GM19023 (cell line): Measurements from ENCODE around the gene TMEM270.
"Not testable (repeated sequence)": the region's sequence is repeated elsewhere in the genome, so short reads cannot be mapped to it uniquely, and the experiment has no call there.

Source experiments
- ATAC-seq: cut with Tn5 transposase; IDR thresholded peaks from one replicate; pipeline ENCODE4 v1.9.1; 2021; ENCODE audit warnings: mild to moderate bottlenecking, moderate library complexity; ENCODE audit not compliant: unreplicated experiment

The TMEM270 gene

DNA sequence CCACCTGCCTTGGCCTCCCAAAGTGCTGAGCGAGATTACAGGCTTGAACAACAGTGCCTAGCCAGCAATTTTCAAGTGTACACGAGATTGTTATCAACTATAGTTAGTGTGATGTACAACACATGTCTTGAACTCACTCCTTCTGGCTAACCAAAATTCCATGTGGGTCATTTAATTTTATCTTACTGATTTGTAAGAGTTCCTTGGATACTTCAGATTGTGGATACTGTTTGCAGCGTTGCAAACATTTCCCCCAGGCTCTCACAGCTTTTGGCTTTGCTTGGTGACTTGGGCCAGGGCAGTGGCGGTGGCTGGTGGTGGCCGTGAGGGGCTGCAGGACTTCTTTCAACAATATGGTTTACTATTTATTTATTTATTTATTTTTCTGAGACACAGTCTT lies 8.5 kb upstream of the TMEM270 start:
- ATAC-seq = no peak

DNA sequence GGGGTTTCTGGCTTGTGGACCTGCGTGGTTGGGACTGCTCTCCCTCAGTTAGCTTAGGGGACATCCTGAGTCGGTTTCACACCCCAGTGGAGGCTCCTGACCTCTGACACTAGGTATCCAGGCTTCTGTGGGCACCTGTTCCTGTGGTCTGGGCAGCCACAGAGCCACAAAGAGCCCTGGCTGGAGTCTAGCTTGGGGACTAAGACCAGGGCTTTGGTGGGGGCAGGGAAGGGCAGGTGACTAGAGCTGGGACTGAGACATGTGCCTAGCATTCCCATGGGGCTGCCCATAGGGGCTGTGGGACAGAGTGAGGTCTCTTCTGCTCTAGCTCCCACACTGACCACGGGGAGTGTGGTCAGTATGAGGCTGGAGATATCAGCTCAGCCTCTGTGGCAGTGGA lies 4.0 kb upstream of the TMEM270 start:
- no peak for ATAC-seq

DNA sequence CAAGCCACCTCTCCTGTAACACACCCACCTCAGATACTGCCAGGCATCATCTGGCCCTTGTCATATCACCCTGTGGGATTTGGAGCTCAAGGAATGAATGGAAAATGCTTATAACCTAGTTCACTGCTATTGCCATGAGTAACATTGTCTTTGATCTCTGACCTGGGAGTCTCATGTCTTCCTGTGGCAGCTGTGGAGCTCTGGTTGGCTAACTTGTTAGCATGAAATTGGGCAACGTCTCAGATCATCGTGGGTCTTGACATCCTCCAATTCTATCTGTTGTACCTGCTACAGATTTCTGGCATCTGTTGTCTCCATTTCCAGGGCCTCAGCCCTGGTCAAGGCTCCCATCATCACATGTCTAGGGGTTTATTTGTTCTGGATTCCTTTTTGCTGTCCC lies 2.2 kb upstream of the TMEM270 start:
- ATAC-seq = no peak

DNA sequence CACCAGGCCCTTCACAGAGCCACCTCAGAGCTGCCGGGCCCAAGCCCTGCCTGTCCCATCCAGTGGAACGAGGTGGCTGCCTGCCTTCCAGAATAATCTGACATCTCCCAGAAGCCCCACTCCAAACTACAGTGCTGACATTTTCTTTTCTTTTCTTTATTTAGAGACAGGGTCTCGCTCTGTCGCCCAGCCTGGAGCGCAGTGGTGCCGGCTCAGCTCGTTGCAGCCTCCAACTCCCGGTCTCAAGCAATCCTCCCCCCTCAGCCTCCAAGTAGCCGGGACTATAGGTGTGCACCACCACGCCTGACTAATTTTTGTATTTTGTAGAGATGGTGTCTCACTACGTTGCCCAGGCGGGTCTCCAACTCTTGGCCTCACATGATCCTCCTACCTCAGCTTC lies 346 bp downstream of the TMEM270 start:
- no peak for ATAC-seq

DNA sequence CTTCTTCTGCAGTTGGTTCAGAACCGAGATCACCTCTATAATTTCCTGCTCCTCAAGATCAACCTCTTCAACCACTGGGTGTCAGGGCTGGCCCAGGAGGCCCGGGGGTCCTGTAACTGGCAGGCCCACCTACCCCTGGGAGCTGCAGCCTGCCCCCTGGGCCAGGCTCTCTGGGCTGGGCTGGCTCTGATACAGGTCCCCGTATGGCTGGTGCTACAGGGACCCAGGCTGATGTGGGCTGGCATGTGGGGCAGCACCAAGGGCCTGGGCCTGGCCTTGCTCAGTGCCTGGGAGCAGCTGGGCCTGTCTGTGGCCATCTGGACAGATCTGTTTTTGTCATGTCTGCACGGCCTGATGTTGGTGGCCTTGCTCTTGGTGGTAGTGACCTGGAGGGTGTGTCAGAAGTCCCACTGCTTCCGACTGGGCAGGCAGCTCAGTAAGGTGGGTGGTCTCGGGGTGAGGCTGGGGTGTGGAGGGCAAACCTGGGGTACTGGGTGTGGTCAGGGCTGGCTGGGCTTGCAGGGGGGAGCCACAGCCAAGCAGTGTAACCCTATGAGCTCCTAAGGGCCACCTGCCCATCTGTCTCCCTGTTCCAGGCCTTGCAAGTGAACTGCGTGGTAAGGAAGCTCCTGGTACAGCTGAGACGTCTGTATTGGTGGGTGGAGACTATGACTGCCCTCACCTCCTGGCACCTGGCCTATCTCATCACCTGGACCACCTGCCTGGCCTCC lies 4.2 kb downstream of the TMEM270 start:
- ATAC-seq = no peak

DNA sequence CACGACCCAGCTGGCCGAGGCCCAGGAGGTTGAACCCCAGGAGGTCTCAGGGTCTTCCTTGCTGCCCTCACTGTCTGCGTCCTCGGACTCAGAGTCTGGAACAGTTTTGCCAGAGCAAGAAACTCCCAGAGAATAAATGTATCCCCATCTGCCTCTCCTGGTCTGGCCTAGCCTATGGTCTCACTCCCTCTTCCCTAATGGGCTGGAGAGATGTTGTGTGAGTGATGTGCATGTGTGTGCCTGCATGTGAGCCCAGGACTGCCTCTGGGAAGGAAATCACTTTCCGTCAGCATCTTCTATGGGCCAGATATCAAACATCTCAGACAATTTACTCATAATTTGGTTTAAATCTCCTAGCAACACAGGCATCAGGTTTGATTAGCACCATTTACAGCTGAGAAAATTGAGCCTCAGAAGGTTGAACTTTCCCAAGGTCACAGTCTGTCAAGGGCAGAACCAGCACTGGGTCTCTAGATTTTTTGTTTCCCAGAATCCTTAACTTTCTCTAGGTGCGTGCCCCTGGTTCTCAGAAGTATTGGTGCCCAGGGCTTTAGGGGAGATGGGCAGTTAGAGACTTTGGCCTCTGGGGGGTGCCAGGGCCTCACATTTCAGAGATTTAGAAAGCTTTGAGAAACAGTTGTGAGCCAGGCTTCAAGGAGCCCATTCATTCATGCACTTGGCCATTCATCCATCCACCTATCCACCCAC lies 4.9 kb downstream of the TMEM270 start:
- ATAC-seq = no peak

DNA sequence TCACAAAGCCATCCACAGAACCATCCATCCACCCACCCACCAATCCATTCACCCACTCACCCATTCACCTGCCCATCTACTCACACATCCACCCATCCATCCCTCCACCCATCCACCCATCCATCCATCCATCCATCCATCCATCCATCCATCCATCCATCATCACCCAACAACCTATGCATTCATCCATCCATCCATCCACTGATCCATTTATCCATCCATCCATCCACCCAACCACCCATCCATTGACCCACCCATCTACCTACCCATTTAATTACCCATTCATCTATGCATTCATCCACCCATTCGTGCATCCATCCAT lies 5.4 kb downstream of the TMEM270 start:
- ATAC-seq = no peak

DNA sequence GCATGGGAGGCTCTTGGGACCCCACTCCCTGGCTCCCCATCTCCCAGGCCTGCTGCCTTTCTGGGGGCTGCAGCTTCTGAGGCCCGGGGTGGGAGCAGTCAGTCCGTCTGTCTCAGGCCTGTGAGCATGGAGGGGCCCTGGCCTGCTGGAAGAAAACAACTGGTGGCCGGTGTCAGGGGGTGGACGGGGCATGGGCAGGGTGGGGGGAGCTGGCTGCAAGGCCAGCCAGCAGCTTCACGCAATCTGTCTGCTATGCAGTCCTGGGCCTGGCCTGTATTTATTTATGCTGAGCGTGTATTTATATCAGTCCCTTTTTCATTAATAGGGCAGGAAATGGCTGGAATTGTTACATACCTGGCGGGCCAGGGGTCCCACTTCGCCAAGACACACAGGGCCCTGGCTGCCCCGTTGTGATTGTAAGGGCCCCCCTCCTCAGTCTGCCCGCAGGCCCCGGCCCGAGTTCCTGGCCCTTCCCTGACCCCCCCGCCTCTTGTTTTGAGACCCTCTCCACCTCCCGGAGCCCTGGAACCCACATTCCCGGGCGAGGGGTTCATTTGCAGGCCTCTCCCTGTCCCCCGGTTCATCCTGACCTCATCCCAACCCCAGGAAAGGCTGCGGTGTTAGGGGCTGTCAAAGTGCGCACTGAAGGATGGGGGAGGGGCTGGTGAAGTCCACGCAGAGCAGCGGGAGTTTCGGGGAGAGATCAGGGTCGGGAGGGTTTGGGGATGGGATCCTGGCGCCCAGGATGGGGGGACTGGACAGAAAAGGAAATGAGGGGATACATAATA lies 8.2 kb downstream of the TMEM270 start:
- ATAC-seq = no peak

DNA sequence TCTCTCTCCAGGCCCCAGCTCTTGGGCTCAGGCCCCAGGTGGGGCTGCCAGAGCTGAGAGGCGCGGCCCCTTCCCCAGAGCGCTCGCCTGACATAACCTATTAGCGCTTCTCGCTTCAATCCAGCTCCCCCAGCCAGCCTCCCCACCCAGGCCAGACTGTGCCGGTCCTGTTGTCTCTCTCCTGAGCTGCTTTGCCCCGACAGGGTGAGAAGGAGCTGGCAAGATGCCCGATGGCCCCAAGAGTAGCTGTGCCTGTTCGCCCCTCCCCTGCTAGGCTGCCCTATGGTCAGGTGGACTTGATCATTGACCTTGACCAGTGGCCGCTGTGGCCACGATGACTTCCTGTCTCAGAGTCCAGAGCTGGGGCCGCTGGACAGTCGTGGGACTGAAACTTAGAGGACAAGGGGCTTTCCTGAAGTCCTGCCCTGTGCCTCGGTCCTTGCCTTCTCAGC lies 9.1 kb downstream of the TMEM270 start:
- ATAC-seq = no peak

DNA sequence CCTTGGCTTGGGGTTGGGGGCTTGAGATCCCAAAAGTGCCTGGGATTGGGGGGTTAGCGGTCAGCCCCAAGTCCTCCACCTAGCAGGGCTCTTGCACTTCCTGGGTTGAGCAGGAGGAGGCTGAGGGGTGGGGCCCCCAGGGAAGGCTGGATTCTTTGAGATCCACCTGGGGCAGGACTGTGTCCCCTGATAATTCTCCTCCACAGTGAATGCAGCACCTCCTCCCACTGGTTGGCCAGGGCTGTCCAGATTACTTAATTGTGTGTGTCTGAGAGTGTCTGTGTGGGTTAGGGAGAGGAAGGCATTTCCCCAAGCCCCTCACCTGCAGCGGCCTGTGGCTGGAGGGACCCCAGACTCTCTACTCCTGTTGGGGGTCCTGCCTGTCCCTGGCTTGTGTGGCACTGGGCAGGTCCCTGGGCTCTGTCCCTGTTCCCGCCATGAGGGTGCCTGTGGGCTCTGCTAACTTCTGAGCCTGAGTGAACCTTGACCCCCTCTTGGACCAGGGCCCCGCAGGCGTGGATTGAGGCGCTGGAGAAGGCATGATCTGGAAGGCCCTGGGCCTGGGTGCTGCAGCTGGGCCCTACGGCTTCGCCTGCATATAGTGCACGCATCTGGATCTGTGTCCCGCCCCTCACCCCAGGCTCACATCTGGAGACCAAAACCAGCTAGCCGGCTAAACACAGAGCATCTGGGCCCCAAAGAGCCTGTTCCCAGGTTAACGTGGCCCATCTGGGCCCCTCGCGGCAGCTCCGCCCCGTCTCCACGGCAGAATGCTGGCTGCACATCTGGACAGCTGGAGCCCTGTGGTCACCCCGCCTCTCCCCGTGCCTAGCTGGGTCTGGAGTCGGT lies 10.4 kb downstream of the TMEM270 start:
- ATAC-seq = no peak

DNA sequence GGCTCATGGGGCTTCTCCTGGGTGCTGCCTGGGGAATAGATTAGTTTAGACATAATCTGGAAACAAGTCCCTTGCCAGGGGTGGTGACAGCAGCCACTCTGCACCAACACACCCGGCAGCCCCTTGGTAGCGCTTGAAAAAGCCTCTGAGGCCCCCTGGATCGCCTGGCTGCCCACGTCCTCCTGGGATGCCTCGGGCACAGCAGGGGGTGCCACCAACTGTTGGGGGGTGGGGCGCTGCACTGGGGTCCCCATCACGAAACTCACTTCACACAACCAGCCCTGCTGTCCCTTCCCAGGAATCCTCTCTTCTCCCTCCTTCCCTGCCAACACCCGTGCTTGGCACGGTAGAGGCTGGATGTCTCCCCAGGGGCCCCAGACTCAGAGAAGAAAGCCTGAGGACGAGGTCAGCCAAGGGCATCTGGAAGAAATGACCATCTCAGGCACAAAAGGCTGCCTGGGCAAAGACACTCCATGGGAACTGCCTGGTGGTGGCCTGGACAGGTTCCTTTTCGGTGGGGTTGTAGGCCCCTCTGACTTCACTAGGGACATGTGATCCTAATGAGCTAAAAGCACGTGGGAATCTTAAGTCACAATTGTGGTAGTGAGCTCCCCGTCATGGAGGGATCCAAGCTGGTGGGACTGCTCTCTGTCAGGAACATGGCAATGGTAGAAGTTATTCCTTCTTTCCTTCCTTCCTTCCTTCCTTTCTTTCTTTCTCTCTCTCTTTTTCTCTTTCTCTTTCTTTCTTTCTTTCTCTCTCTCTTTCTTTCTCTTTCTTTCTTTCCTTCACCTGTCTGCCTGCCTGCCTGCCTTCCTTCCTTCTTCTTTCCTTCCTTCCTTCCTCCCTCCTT lies 11.3 kb downstream of the TMEM270 start:
- ATAC-seq = no peak

DNA sequence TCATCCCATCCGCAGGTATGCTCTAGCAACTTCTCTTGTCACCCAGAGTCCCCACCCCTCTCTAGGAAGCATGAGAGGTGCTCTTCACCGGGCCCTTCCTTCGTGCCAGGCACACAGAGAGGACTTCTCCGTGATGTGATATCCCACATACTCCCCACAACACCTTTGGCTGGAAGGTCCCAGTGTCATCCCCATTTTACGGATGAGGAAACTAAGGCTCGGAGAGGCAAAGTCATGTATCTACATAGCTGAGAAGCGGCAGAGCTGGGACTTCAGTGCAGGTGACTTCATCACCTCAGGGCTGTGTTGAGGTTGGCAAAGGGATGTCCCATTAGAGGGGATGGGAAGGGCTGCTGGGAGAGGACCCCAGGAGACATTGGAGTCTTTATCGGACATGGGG lies 15.4 kb downstream of the TMEM270 start:
- no peak for ATAC-seq

DNA sequence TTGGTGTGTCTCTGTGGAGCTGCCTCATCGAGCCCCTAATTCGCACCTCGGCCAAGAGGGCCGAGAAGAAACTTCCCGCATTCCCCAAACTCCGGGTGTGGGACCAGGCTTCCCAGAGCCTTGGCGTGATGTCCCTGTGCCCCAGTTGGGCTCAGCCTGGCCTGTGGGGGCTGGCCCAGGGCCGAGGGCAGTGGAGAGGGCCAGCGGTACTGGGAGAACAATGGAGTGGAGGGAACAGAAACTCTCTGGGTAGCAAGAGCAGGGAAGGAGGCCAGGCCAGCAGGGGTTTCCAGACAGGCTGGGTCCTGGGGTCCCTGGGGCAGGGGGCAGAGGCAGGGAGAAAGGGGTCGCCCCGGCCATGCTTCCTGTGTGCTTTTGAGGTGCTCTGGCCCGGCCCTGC lies 16.0 kb downstream of the TMEM270 start:
- ATAC-seq = no peak

DNA sequence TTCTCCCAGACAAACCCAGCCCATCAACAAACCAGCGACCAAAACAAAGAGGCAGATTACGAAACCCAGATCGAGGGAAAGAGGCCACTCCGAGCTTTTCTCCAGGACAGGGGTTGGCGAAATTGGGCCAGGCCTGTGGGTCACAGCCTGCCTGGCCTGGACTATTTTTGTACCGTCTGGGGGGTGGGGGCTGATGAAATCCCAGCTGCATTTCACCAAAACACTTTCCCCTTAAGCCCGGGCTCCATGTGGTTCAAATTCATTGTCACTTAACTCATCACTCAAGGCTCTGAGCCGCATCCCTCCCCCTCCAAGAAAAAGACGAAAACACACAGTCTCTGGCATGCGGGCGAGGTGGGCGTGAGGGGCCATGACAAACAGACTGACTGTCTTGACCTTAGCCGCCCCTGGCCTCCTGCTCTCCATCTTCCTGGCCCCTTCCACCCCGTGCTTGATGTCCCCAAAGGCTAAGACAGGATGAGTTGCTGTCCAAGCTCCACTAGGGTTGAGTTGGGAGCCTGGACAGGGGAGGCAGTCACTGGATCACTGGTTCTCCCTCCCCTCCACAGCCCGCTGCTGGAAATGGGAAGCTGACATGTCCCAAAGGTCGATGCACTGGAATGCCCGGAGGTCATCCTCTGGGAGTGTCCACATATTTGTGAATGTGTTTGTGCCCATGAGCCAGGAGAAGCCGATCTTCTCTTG lies 19.2 kb downstream of the TMEM270 start:
- ATAC-seq = no peak

DNA sequence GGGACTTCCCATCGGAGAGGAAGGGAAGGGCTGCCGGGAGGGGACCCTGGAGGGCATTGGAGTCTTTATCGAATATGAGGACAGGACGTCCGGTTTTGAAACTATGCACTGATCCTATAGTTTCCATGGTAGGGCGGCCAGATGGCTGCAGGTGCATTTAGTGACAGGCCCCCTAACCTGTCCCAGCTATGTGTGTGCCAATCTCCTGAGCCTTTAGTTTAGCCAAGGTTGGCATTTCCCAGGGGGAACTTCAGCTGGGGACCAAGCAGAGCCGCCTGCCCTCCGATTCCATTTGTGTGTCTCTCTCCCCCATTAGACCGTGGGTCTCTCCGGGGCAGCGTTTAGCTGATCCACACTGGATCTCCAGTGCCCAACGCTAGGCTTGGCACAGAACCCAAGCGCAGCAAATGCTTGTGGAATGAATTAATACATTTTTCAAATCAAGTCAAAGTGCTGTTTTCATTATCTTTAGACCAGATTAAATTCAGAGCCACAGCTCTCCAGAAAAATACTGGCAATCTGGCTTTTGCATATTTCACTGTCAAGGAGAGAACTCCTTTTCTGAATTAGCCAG lies 19.9 kb downstream of the TMEM270 start:
- ATAC-seq = no peak

DNA sequence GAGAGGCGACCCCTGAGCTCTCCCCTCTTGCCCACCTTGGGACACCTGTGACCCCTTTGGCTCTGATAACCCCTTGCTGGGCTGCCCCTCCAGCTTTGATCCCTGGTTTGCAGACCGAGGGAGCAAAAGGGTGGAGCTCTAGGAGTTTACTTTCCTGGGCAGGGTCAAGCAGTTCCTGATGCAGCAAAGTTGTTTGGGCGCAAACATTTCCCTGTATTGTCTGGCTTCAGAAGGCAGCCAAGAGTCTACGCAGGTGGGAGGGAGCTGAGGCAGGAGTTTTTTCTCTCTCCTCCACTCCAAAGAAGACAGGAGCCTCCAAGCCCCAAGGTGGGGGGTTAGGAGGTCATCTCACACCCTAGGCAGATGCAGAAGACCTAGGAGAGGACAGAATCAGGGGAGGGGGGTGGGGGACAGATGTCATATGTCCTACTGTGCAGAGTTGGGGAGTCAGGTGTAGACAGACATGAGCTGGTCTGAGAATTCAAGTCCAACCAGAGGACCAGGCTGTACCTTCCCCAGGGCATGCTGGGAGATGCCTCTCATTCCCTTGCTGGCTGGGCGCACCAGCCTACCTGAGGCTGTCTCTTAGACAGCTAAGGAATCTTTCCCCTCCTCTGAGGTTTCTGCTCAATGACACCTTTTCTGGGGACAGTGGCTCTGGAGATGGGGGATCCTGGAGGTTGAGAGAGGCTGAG lies 20.5 kb downstream of the TMEM270 start:
- ATAC-seq = no peak

DNA sequence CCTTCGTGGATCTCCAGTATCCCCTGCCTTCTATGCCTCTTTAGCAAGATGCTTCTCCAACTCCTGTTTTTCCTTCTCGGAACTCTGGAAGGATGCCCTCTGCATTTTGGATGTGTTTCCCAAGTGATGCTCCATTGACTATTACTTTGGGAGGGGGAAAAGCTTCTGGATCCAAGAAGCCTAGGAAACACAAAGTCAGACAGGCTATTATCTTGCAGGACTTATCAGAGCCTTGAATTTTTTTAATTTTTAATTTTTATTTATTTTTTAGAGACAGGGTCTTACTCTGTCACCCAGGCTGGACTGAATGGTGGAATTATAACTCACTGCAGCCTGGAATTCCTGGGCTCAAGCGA lies 21.1 kb downstream of the TMEM270 start:
- no peak for ATAC-seq

DNA sequence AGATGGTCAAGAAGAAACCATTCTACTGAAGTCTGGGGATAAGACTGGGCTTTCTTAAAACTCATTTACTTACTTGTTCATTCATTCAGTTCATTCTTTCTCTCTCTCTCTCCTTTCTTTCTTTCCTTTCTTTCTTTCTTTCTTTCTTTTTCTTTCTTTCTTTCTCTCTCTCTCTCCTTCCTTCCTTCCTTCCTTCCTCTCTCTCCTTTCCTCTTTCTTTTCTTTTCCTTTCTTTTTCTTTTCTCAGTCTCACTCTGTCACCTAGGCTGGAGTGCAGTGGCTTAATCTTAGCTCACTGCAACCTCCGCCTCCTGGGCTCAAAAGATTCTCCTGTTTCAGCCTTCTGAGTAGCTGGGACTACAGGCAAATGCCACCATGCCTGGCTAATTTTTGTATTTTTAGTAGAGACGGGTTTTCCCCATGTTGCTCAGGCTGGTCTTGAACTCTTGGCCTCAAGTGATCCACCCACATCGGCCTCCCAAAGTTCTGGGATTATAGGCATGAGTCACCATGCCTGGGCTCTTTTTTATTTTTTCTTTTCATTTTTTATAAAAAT lies 24.0 kb downstream of the TMEM270 start:
- not testable (repeated sequence) for ATAC-seq
